GM12892 (cell line): ENCODE measurements around the gene TEX14.

Source experiments
- DNase-seq: peaks from one replicate; pipeline ENCODE4 v3.0.0; 2011; ENCODE audit not compliant: insufficient read length
- FAIRE-seq: peaks from 2 replicates; lab custom pipeline; 2011; peaks lifted over from hg19 to GRCh38; lab: Jason Lieb, UNC
- POLR2A ChIP-seq: IDR thresholded peaks from 2 replicates; pipeline ENCODE4 v1.6.1; 2011; ENCODE audit warnings: low read depth, low read length, control low read depth
- POLR2AphosphoS5 ChIP-seq: IDR thresholded peaks from 2 replicates; pipeline ENCODE4 v1.6.1; 2011; ENCODE audit warnings: low read depth, low read length, control low read depth
- TAF1 ChIP-seq: IDR thresholded peaks from 2 replicates; pipeline ENCODE4 v1.6.1; 2011; ENCODE audit warnings: low read depth, mild to moderate bottlenecking, control low read depth, low read length, borderline replicate concordance

TEX14 gene

DNA sequence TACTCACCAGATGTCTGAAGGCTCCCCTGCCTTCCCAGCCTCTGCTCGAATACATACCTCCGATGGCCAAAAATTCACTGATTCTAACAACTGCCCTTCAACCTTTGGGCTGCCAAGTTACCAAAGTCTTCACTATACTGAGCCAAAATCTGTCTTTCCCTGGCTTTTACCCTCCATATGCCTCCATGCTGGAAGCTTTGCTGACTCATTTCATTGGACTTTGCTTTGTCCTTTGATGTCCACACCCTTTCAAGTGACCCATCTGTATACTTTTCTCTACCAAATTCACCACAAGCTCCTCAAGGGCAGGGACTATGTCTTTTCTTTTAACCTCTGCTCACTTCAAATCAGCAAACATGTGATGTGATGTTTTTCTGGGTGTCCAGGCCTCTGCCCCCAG, 156.4 kb downstream of the TEX14 start:
- TF ChIP-seq POLR2AphosphoS5 (no peak), TAF1 (no peak), POLR2A (no peak)
- FAIRE-seq (no peak), DNase-seq (no peak)

DNA sequence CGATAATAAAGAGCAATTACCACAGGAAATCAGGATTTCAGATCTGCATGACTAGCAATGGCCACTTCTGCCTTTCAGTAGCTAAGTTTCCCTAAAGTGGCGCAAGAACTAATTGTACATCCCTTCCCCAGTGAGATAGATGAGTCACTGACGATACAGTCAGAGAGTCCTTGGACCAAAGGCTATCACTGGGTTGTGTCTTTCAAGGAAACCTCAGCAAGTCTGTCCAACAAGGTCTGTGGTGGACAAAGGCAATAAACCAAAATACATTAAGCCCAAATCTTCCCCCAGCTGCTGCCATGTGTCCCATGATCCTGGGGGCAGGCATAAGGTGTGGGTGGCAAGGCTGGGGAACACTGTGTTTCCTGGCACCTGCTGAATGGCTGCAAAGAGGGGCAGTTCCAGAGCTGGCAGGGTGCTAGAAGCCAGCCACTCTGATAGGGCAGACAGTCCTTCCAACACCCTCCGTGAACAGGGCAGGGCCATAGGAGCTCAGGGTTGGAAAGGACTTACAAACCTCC, 156.9 kb downstream of the TEX14 start:
- FAIRE-seq: no peak
- TF ChIP-seq POLR2AphosphoS5: no peak
- no peak for TF ChIP-seq TAF1
- TF ChIP-seq POLR2A: no peak

DNA sequence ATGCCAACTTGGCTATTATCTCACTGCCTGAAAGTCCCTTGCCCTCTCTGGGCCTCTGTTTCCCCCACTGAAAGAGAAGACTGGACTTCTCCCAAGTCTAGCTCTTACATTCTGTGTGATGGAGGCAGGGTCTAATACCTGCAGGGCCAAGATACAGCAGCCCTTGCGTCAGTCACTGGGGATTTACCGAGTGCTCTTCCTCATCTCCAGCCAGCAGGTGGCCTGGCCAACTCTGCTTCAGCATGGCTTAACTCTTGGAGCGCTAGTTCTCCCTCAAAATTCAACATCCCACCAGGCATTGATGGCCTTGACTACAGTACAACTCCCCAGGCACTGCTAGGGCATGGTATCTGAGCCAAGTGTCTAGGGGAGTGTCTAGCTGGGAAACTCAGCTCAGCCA, 157.5 kb downstream of the TEX14 start:
- FAIRE-seq (no peak), DNase-seq (no peak)
- TF ChIP-seq POLR2AphosphoS5: no peak
- no peak for TF ChIP-seq TAF1
- no peak for TF ChIP-seq POLR2A

More for the DNA sequence above, 156.9 kb downstream of the TEX14 start:
- DNase-seq: no peak

DNA sequence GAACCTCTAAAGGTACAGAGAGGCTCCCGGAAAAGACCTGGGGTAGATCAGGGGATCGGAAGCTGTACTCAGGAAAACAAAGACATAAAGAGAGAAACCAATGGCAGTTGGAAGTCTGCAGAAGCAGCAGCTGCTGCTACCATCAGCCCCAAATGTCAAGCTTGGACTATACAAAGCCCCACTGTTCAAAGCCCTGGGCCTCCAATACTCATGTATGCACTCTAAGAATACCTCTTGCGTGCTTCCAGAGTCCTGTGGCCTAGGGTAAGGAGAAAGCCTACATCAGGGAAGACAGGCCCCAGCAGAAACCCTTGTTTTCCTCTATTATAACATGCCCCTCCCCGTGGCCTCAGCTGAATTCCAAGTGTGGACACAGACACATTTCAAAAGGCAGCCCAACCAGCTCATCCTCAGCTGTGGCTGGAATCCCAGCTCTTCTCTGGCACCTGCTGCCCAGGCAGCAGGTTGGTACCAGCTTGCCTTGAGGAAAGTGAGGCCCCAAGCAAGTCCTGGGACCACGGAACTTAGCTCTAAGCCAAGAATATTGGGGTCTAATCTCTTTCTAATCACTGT, 158.1 kb downstream of the TEX14 start:
- DNase-seq (no peak), FAIRE-seq (no peak)
- TF ChIP-seq POLR2AphosphoS5: no peak
- TF ChIP-seq TAF1: no peak
- TF ChIP-seq POLR2A: no peak

DNA sequence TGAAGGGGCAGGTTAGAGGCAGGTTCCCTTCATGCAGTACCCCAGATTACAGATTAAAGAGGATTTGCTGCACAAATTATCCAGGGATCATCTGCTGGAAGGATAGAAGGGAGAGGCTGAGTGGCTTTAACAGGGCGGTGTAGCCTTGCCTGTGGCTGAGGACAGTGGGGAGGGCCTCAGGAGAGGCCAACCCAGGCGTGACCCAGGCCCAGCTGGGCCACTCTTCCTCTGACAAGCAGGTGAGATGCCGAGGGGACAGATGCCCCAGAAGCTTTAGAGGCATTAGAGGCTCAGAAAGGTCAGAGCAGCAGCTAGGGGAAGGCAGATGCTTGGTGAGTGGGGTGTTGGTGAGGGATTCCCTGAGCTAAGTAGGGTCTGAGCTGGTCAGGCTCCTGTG, 159.3 kb downstream of the TEX14 start:
- DNase-seq (no peak), FAIRE-seq (no peak)
- TF ChIP-seq POLR2AphosphoS5: no peak
- no peak for TF ChIP-seq TAF1
- TF ChIP-seq POLR2A: no peak

DNA sequence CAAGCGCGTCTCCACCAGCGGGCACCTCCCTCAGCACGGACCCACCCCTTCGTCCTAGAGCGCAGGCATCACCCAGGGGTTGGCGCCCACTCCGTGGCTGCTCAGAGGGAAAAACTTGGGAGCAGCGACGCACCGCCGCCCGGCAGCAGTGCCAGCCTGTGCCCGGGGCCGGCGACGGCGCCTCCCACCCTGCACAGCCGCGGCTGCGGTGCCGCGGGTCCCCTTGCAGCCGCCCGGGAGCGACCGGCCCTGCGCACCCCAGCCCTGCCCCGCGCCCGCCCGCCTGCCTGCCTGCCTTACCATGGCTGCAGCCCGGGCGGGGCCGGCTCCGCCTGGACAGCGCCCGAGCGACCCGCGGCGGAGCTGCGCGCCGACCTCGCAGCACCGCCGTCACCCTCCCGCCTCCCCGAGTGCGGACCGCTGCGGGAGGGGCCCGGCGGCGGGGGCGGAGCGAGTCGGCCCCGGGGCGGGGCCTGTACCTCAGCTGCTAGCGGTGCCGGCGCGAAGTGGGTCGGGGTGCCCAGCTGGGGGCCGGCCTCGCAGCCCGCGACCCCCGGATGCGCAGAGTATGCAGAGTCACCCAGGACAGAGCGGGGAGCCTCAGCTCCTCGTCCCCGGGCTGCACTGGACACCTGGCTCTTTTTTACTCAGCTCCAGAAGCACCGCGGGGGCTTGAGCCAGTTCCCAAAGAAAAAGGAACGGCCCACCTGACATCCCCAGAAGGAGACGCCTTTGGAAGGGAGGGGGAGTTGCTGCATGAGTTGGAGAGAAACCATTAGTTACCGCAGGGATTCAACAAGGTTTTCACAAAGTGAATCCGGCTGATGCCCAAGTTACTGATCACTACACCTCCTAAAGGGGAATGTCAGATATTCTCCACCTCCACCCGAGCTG, 159.9 kb downstream of the TEX14 start:
- DNase-seq (peak; percentile 77), FAIRE-seq (peak; percentile 14)
- TF ChIP-seq TAF1: no peak

DNA sequence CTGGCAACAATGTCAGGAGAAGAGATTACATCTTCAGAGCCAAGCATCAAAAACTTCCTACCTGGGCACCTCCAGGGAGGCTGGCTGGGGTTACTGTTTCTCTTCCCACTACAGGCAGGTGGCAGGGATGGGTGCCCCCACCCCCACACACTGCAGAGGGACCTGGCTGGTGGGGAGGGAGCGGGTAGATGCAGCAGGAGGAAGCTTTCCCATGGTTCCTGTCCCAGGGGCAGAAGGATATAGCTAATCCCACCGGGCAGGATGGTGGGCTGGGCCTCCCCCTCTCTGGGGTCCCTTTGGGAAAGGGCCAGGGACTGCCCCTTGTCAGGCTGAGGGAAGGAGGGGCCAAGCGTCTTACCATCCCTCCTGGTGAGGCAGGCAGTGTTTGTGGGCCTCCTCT, 160.7 kb downstream of the TEX14 start:
- no peak for TF ChIP-seq TAF1
- no peak for TF ChIP-seq POLR2AphosphoS5
- TF ChIP-seq POLR2A: no peak
- FAIRE-seq (no peak), DNase-seq (no peak)

DNA sequence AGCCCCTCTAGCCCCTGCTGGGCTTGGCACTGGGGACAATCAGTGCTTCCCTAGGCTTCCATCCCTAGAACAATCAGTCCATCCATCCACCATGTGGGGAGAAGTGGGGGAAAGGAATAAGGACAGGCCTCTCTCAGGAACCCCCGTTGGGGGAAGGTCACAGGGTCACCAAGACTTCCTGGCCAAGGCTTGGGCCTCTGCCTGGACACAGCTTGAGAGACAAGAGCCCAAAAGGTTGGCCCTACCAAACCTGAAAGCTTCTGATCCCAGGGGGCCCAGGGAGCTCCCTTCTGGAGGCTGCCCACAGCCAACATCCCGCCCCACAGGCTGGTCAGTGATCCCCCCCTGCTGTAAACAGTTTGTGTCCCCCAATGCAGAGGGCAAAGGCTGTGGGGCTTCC, 161.2 kb downstream of the TEX14 start:
- TF ChIP-seq TAF1: no peak
- TF ChIP-seq POLR2AphosphoS5: no peak
- no peak for TF ChIP-seq POLR2A
- DNase-seq (no peak), FAIRE-seq (no peak)

DNA sequence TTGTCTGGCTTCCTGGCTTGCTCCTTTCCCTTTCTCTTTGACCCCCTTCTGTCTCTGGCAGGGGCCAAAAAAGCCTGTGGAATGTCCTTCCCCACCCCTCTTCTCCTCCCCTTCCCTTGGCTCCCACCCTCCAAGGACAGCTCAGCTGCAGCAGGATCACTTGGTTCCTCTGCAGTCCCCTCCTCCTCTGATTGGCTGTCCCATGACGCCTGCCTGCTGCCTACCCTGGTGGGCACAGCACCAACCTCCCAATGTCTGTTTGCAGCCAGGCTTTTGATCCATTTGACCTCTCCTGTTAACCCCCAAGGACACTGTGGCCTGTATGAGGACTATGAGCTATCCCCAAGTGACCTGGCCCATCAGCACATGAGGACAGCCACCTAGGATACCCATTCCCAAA, 162.6 kb downstream of the TEX14 start:
- no peak for DNase-seq
- FAIRE-seq: no peak
- TF ChIP-seq TAF1: no peak
- no peak for TF ChIP-seq POLR2AphosphoS5
- TF ChIP-seq POLR2A: no peak

DNA sequence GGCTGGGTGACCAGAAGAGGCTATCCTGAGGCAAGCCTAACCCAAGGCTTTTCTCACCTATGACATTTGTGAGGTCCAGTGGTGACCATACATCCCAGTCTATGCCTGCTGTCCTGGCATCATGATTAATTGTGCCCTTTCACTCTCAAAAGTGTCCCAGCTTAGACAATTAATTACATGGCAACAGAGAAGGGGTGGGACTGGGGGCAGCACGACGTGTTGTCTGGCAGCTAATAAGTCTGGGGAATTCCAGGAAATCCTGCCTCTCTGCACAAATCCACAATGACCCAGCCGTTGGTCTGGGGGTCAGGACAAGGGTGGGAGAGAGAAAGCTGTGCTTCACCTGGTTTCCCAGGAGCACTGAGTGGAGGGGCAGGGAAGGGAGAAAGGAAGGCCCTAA, 163.4 kb downstream of the TEX14 start:
- DNase-seq (no peak), FAIRE-seq (peak; percentile 36)
- no peak for TF ChIP-seq TAF1

DNA sequence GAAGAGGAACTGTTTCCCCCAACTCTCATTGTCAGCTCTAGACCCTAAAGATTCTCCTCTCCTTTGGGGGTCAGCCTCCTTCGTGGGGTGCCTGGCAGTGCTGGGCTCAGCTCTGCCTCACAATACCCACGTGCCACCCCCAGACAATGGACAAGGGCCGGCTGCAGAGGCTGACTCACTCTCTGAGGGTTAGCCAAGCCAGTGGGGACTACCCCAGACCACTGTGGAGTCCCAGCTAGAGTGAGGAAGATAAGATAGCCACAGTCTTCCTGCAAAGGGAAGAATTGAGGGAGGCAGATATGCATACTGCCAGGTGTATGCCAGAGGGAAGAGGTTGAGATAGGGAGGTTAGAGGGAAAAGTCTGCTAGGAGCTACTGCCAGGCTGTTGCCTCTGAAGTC, 163.9 kb downstream of the TEX14 start:
- no peak for DNase-seq
- peak; percentile 58 for FAIRE-seq
- TF ChIP-seq POLR2A (no peak), POLR2AphosphoS5 (no peak), TAF1 (no peak)

DNA sequence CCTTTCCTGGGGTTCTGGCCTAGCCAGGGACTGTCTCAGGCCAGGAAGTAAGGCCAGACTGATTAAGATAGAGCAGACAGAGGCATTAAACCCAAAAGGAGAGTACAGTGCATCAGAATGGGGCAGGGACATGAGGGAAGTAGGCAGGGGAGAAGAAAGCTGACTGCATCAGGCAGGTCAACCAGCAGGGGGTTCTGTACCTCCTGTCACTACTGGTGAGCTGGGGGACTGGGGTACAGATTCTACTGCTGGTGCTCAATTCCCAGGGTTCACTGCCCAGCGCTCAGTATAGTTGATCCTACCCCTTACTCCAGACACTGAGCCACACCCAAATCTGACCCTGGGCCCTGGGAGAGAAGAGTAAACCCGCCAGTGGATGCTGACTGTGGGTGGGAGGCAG, 164.5 kb downstream of the TEX14 start:
- TF ChIP-seq POLR2AphosphoS5: no peak
- TF ChIP-seq TAF1: no peak
- no peak for TF ChIP-seq POLR2A
- DNase-seq (no peak), FAIRE-seq (no peak)
